ENCODE measurements around the gene SNAPC1. TPM values are rescaled to one million over a fixed set of nuclear protein-coding genes. Genes with fewer than 3 reads are reported as not detected.

The SNAPC1 gene
- total and polyA plus RNA-seq, 7 donors, result 0.92 to 7.8 (median 4.1) TPM

- H3K9me3 ChIP-seq, result no peaks in the 10 kb centered on the region
- peak overlapping the region in 1 of 4 donors; percentile 4 for H3K27ac ChIP-seq
- TF ChIP-seq POLR2AphosphoS5 (IDR thresholded peaks at IDR 0.05) (no peak), EP300 (IDR thresholded peaks at IDR 0.05) (no peak), POLR2A (IDR thresholded peaks at IDR 0.05) (no peak), CTCF (IDR thresholded peaks at IDR 0.05) (no peak)
- no peaks in the 10 kb centered on the region for H3K27me3 ChIP-seq
- peaks cover 0 to 51% (median 3%) of the 10 kb centered on the region in 4 donors for H3K36me3 ChIP-seq
- peaks cover 0 to 22% (median 8%) of the 10 kb centered on the region in 4 donors for H3K4me1 ChIP-seq
- WGBS, 2 donors, result 93 to 94% methylated on average over 3 of the region's 3 CpGs
- DNase-seq, result no peak
- no peak overlapping the region for H3K4me3 ChIP-seq
- intact Hi-C loops (cut with DNase I), result no loop called here
These were observed 14.9 kb upstream of the SNAPC1 start for GRCh38 chr14:61747342-61747741.

- Histone ChIP-seq H3K36me3 (peaks cover 0 to 39% (median 3%) of the 10 kb centered on the region in 4 donors), H3K9me3 (no peaks in the 10 kb centered on the region), H3K4me3 (no peak overlapping the region), H3K4me1 (peaks cover 0 to 22% (median 8%) of the 10 kb centered on the region in 4 donors), H3K27me3 (no peaks in the 10 kb centered on the region), H3K27ac (peak overlapping the region in 1 of 4 donors; percentile 7)
- no peak for TF ChIP-seq CTCF (IDR thresholded peaks at IDR 0.05)
- TF ChIP-seq POLR2AphosphoS5 (IDR thresholded peaks at IDR 0.05), result peak in 1 of 4 donors; percentile 6
- DNase-seq, result no peak
- WGBS, 2 donors, result 45 to 55% methylated on average over 3 of the region's 3 CpGs
- intact Hi-C loops (cut with DNase I), result no loop called here
These were observed 13.0 kb upstream of the SNAPC1 start for GRCh38 chr14:61749264-61749663.

- no peak overlapping the region for H3K4me3 ChIP-seq
- no peak for DNase-seq
- WGBS, 2 donors, result 21 to 67% methylated on average over 3 of the region's 3 CpGs
- H3K36me3 ChIP-seq, result peaks cover 0 to 34% (median 3%) of the 10 kb centered on the region in 4 donors
- H3K27me3 ChIP-seq, result no peaks in the 10 kb centered on the region
- no peak for TF ChIP-seq POLR2A (IDR thresholded peaks at IDR 0.05)
- no peak for TF ChIP-seq POLR2AphosphoS5 (IDR thresholded peaks at IDR 0.05)
- no peak for TF ChIP-seq CTCF (IDR thresholded peaks at IDR 0.05)
- TF ChIP-seq EP300 (IDR thresholded peaks at IDR 0.05), result no peak
- peaks cover 0 to 22% (median 8%) of the 10 kb centered on the region in 4 donors for H3K4me1 ChIP-seq
- no peaks in the 10 kb centered on the region for H3K9me3 ChIP-seq
- H3K27ac ChIP-seq, result peak overlapping the region in 1 of 4 donors; percentile 7
- intact Hi-C loops (cut with DNase I), result loop anchor here (2.0 to 5.0 kb wide), 2 partner anchors 55 to 278 kb away; partner anchors contain the start of gene HIF1A
These were observed 12.4 kb upstream of the SNAPC1 start for GRCh38 chr14:61749867-61750266.

GRCh38 chr14:61750708-61751474, 11.3 kb upstream of the SNAPC1 start:
- Histone ChIP-seq H3K4me3 (peak overlapping the region; percentile 42 to 64 (median 62)), H3K27me3 (no peaks in the 10 kb centered on the region), H3K4me1 (peaks cover 0 to 22% (median 8%) of the 10 kb centered on the region in 4 donors), H3K36me3 (peaks cover 0 to 24% (median 0%) of the 10 kb centered on the region in 4 donors), H3K9me3 (no peaks in the 10 kb centered on the region), H3K27ac (peak overlapping the region; percentile 84 to 93 (median 89))
- 1% methylated on average over 54 of the region's 54 CpGs for WGBS, 2 donors
- intact Hi-C loops (cut with DNase I), result loop anchor here (2.0 to 5.0 kb wide), 2 partner anchors 56 to 279 kb away; partner anchors contain the start of gene HIF1A
- TF ChIP-seq EP300 (IDR thresholded peaks at IDR 0.05), result no peak
- peak; percentile 54 to 86 (median 84) for TF ChIP-seq POLR2AphosphoS5 (IDR thresholded peaks at IDR 0.05)
- TF ChIP-seq POLR2A (IDR thresholded peaks at IDR 0.05), result peak; percentile 16 to 39
- peak; percentile 92 for DNase-seq

- peak overlapping the region; percentile 84 to 93 (median 89) for H3K27ac ChIP-seq
- no peaks in the 10 kb centered on the region for H3K9me3 ChIP-seq
- peaks cover 0 to 22% (median 8%) of the 10 kb centered on the region in 4 donors for H3K4me1 ChIP-seq
- intact Hi-C loops (cut with DNase I), result loop anchor here (2.0 to 5.0 kb wide), 2 partner anchors 57 to 279 kb away; partner anchors contain the start of gene HIF1A
- H3K4me3 ChIP-seq, result peak overlapping the region; percentile 42 to 64 (median 62)
- H3K36me3 ChIP-seq, result peaks cover 0 to 18% (median 0%) of the 10 kb centered on the region in 4 donors
- TF ChIP-seq POLR2A (IDR thresholded peaks at IDR 0.05), result no peak
- TF ChIP-seq POLR2AphosphoS5 (IDR thresholded peaks at IDR 0.05), result no peak
- no peak for TF ChIP-seq CTCF (IDR thresholded peaks at IDR 0.05)
- no peak for TF ChIP-seq EP300 (IDR thresholded peaks at IDR 0.05)
- H3K27me3 ChIP-seq, result no peaks in the 10 kb centered on the region
- no peak for DNase-seq
- WGBS, 2 donors, result 49% methylated on average over 8 of the region's 8 CpGs
These were observed 10.7 kb upstream of the SNAPC1 start for GRCh38 chr14:61751475-61751989.
